DMS53 treated with DMSO at 0.1 percent for 48 hours (cell line): Measurements from ENCODE around the gene METTL25B.

ENCODE experiments used
- DNase-seq: peaks from one replicate; lab custom pipeline; 2025; ENCODE audit not compliant: unreplicated experiment; lab: John Stamatoyannopoulos, UW

METTL25B gene

GRCh38 chr1:156700736-156701531 is 27.3 kb upstream of the METTL25B start:
- no peak for DNase-seq

DNA sequence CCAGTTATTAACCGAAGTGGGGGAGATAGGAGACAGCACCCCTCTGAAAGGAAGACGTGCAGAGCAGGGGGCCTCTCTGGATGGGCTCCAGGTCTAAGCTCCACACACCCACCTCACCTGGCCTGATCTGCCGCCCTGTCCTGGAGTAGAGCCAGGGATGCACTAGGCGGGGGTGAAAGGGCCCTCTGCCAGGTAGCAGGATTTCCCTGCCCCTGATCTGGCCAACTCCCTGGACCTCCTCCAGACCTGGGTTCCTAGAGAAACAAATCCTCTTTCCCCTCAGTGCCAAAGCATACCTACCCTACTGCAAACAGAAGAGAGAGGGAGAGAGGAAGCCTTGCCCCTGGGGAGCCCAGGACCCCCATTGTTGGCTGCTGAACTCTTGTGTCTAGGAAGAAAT is 24.9 kb upstream of the METTL25B start:
- DNase-seq = no peak

DNA sequence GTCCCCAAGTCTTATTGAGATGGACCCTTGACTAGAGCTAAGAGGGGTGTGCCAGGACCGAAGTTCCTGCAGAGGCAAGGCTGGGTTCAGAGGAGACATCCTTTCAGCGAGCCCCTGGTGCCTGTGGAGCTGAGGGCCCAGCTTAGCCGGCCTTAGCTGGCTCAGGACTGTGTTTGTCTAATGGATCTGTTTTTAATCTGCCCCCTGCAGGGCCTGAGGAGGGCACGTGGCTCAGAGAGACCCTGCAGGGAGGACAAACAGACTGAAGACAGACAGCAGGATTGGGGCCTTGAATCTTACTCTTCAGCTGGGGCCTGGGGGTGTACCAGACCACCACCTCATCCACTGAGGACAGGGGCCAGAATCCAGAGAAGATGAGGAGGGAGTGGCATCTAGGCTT is 24.5 kb upstream of the METTL25B start:
- DNase-seq = no peak

GRCh38 chr1:156704166-156704711 is 24.0 kb upstream of the METTL25B start:
- DNase-seq = no peak

DNA sequence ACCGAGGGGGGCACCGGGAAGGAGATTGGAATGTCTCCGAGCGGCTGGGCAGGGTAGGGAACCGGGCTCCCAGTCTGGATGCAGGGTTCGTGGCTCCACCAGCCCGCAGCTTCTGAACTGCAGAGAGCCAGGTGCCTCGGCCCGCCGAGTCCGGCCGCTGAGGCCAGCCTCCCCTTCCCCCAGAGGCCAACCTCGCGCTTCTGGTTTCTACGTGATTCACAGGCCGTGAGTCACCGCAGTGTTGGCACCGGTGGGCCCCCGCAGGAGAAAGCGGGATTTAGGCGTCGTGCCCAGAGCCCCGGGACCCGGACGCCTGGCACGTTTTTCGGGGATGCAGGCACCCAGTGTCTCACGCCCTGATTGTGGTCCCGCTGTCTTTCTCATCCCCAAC is 23.3 kb upstream of the METTL25B start:
- peak; percentile 44 for DNase-seq

DNA sequence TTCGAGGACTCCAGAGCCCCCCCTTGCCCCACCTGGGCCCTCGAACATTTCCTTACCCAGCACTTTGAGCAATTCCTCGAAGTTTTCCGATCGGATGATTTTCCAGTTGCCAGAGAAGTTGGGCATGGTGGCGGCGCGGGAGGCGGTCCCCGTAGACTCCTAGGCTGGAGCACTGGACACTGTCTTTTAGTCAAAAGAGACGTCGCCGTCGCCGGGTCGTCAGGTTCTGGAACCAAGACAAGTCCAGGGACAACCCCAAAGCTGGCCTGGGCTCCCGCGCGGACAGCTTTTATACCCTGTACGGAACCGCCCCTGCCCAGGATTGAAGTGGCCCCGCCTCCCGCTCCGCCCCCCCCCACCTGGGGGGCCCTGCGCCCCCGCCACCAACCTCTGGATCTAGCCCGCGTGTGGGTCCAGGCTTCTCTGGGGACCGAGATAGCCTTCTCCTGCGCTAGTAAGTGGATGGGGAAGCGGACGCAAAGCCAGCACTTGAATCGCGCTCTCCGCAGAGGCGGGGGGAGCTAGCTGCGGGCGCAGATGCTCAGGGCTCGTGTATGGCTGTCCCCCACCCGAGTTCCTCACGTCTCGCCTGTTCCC is 22.9 kb upstream of the METTL25B start, which contains the start of gene CRABP2:
Gene CRABP2, minus strand, starts transcription at position 263 of the 597 bp plus-strand sequence. Its CDS starts 137 bp downstream, at position 126.
- no peak for DNase-seq

GRCh38 chr1:156705918-156706656 is 22.2 kb upstream of the METTL25B start:
- peak; percentile 39 for DNase-seq

DNA sequence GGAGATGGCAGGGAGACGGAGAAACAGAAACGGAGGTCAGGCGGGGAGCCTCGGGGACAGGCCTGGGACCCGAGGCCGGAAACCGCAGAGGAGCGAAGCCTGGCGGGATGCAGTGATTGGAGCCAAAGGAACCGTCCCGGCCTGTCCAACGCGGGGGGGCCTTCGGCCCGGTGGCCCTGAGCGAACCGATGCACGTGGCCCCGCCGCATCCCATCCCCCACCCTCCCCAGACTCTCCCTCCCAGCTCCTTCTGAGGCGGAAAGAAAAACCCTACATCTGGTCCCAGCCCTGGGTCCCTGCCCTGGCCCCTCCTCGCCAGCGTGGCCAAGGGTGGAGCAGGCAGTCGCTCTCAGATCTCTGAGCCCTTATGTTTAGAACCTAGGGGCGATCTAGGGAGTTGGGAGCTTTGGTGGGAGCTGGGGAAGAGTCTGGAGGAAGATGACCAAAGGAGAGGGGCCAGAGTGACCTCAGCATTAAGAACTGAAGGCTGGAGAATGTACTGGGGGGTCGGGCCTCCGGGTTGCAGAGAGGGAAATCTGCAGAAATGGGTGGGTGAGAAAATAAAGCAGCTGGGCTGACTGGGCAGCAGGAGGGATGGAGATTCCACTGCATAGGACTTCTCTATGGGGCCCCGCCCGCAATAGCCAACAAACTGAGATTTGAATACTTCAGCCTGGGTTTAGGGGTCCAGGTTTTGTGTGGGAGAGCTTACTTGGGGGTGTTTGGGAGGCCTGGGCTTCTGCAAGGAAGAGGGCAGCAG is 21.4 kb upstream of the METTL25B start:
- DNase-seq = no peak

DNA sequence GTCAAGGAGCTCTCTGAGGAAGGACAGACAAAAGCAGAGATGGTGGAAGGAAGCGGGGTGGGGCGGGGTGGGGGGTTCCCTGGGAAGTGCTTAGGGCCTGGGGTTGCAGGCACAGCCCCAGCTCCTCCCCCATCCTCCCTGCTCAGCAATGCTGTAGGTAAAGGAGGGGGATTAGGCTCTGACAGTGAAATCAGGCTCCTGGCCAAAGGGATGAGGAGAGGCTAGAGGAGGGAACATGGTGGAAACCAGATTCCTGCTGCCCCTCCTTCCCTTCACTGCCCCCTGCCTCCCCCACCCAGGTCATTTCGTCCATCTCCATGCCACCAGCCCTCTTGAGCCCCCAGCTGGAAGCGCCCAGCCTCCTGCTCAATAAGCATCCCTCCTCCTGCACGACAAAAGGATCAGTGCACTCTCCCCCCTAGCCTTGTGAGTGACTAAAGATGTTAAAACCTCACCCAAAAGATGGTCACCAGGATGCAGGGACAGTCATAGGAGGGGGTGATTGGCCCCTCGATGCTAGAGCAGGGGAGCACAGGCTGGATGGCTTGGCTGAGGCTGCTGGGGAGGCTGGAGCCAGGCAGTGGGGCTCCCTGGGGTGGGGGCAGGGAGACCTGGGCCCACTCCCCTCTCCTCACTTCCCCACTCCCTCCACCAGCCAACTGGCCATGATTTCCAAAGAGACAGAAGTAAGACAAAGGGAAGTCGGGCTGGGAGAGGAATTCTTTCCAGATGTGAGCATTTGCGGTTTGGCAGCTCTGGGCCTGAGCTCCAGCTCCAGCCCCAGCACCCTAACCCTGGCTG is 20.7 kb upstream of the METTL25B start:
- DNase-seq = no peak

DNA sequence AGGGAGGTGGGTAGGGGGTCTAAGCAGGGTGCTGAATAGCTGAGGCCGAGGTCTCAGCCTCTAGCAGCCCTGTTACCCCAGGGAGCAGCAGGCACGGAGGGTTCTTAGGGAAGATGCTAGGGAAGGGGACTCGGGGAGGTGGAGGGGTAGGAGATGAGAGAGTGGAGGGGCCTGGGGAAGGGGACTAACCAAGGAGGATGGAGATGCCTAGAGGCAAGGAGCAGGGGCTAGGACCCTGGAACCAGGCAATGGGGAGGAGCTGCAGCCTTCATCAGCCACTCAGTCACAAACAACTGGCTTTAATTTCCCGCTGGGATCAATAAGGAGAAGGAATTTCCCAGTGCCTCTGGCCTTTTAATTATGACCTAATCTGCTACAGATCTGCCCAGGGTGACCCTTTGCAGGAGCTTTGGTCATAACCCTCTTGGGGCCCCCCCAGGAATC is 20.0 kb upstream of the METTL25B start:
- no peak for DNase-seq

DNA sequence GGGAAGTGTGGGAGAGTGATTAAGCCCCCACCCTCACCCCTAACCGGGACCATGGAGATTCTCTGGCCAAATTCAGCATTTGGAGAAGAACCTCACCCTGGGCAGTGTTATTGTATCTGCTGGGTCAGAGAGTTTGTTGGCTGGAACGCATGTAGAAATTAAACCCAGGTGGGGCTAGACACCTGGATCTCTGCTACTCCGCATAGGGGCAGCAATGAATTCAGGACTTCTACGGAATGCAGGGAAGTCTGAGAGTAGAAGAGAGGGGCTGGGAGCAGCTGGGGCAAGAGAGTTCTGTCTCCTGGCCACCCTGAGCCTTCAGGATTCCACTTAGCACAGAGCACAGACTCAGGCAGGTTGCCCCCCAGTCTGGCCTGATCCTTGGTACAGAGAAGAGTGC is 19.2 kb upstream of the METTL25B start:
- no peak for DNase-seq

DNA sequence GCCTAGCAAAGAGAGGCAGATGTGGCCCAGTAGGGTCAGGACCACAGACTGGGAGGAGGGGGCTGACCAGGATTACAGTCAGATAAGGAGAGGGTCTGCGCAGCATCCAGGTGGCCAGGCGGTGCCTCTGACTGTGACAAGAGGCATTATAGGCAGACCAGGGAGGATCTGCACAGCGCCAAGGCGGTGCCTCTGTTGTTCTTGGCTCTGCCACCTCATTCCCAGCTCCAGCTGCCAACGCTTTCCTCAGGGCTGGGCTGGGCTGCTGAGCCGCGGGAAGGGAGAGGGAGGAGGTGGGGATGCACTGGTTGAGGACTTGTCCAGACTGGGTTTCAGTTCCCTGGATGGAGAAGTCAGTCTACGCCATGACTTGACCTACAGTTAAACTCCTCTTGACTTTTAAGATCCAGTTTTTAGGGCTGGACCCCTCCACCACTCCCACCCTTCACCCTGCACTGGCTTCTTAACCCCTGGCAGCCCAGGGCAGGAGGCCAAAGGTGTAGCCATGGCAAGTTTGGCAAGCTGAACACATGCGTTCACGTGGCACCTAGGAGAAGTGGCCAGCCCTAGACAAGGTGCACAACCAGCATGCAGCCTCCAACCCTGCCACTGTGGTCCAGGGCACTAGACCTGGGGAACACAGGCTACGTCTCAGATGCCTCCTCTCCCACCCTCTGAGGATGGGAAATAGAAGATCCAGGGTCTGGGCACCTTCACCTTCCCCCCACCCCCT is 18.3 kb upstream of the METTL25B start:
- no peak for DNase-seq

GRCh38 chr1:156711011-156711817 is 17.1 kb upstream of the METTL25B start:
- no peak for DNase-seq

- DNase-seq = no peak
Observed at GRCh38 chr1:156712626-156713025, 15.6 kb upstream of the METTL25B start.

GRCh38 chr1:156714830-156715229 is 13.4 kb upstream of the METTL25B start:
- DNase-seq = no peak

GRCh38 chr1:156717351-156717750 is 10.9 kb upstream of the METTL25B start:
- DNase-seq = no peak

- no peak for DNase-seq
Observed at GRCh38 chr1:156721131-156721530, 7.1 kb upstream of the METTL25B start.

DNA sequence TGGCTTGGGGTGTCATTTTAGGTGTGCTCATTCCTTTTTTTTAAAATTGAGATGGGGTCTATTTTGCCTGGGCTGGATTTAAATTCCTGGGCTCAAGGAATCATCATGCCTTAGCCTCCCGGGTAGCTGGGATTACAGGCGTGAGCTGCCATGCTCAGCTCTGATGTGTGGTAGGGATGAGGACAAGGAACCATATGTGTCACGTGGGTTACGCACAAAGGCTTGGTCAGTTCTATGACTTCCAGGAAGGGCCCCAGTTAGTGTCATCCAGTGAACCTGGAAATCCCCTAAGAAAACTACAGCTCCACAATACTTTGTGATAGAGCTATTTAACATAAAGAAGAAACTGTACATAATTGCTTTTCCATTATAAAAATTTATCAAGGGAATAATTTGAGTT is 6.7 kb upstream of the METTL25B start:
- no peak for DNase-seq
